22Rv1 (cell line): ENCODE results near the gene PTDSS2.

Experiments used
- H3K27ac ChIP-seq: fragments of 450-650 bp; 2 replicates; pipeline ENCODE4 v1.5.1; 2017
- CTCF ChIP-seq: fragments of 450-650 bp; IDR thresholded peaks from 2 replicates; pipeline ENCODE4 v1.5.1; 2017; ENCODE audit warnings: mild to moderate bottlenecking
- ZFX ChIP-seq: fragments of 450-650 bp; IDR thresholded peaks from 2 replicates; pipeline ENCODE4 v1.6.1; 2017; ENCODE audit warnings: antibody characterized with exemption, borderline replicate concordance

PTDSS2 gene

GRCh38 chr11:497565-498296, 47.7 kb downstream of the PTDSS2 start:
- TF ChIP-seq CTCF (no peak), ZFX (no peak)
- no peak overlapping the region for H3K27ac ChIP-seq

GRCh38 chr11:498297-499181, 48.5 kb downstream of the PTDSS2 start:
- H3K27ac ChIP-seq, result no peak overlapping the region
- no peak for TF ChIP-seq ZFX
- TF ChIP-seq CTCF, result no peak

- TF ChIP-seq CTCF, result no peak
- TF ChIP-seq ZFX, result no peak
- H3K27ac ChIP-seq, result no peak overlapping the region
Observed at GRCh38 chr11:499201-500076, 49.4 kb downstream of the PTDSS2 start.

GRCh38 chr11:501001-501682, 51.1 kb downstream of the PTDSS2 start:
- H3K27ac ChIP-seq, result no peak overlapping the region
- TF ChIP-seq ZFX (no peak), CTCF (no peak)

- no peak for TF ChIP-seq CTCF
- no peak overlapping the region for H3K27ac ChIP-seq
Observed at GRCh38 chr11:501683-502287, 51.7 kb downstream of the PTDSS2 start.

GRCh38 chr11:502288-503178, 52.5 kb downstream of the PTDSS2 start:
- no peak for TF ChIP-seq ZFX
- no peak for TF ChIP-seq CTCF
- no peak overlapping the region for H3K27ac ChIP-seq
